Right atrium auricular region (tissue), 2 donors: ENCODE measurements around the gene MSH5. TPM values are rescaled to one million over a fixed set of nuclear protein-coding genes. Genes with fewer than 3 reads are reported as not detected.

Experiments used
- DNase-seq: peaks from one replicate; pipeline ENCODE4 v3.0.0-alpha.2; 2019; ENCODE audit warnings: low spot score
- H3K27ac ChIP-seq, 2 donors: fragments of 200-600 bp; sonication (generic); 1 replicate in 1 of 2; 2 replicates in 1 of 2; pipeline ENCODE4 v1.5.1; 2016 to 2019
- H3K27me3 ChIP-seq, 2 donors: fragments of 200-600 bp; sonication (generic); one replicate each; pipeline versions ENCODE4 v1.5.1 to v1.6.0; 2017 to 2019
- H3K36me3 ChIP-seq: fragments of 200-600 bp; sonication (generic); one replicate; pipeline ENCODE4 v1.5.1; 2016
- H3K4me1 ChIP-seq, 2 donors: fragments of 200-600 bp; sonication (generic); one replicate each; pipeline versions ENCODE4 v1.5.1 to v1.6.0; 2017 to 2019
- H3K4me3 ChIP-seq, 2 donors: fragments of 200-600 bp; sonication (generic); 1 replicate in 1 of 2; 2 replicates in 1 of 2; pipeline ENCODE4 v1.5.1; 2017 to 2019; ENCODE audit warnings: mild to moderate bottlenecking in 1 of 2, moderate library complexity in 1 of 2
- H3K9me3 ChIP-seq, 2 donors: fragments of 200-600 bp; sonication (generic); one replicate each; pipeline ENCODE4 v1.5.1; 2019
- total RNA-seq, 2 donors: library from RNA; depleted of rRNA; stranded (reverse); fragments of >200 nt; gene quantifications; one replicate each; pipeline ENCODE4 v1.1.0, GENCODE V29; 2016
- TF ChIP-seq, protein P1 (sequence below), 2 donors: fragments of 200-600 bp; sonication (generic); IDR thresholded peaks; one replicate each; pipeline ENCODE4 v1.5.1; 2019; ENCODE audit warnings: antibody characterized with exemption in 2 of 2

MSH5 gene
- total RNA-seq, 2 donors from 2014 or later, result 0.37 to 0.98 TPM

DNA sequence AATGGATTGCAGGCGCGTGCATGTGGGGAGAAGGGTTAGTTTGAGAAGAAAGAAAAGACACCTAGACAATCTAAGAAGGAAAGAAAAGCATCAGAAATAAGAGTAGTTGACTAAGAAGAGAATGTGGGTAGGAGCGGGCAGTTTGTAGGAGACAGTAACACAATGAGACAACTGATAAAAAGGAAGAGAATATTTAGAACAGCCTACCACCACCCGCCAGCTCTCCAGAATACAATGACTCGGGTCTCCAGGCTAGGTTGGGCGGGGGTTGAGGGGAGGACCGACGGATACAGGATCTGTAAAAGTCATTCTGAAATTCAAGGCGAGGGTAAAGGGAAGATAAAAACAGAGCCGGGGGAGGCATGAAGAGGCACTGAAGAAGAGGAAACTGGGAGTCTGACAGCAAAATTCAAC lies 37.4 kb upstream of the MSH5 start:
- TF ChIP-seq, protein P1, sequence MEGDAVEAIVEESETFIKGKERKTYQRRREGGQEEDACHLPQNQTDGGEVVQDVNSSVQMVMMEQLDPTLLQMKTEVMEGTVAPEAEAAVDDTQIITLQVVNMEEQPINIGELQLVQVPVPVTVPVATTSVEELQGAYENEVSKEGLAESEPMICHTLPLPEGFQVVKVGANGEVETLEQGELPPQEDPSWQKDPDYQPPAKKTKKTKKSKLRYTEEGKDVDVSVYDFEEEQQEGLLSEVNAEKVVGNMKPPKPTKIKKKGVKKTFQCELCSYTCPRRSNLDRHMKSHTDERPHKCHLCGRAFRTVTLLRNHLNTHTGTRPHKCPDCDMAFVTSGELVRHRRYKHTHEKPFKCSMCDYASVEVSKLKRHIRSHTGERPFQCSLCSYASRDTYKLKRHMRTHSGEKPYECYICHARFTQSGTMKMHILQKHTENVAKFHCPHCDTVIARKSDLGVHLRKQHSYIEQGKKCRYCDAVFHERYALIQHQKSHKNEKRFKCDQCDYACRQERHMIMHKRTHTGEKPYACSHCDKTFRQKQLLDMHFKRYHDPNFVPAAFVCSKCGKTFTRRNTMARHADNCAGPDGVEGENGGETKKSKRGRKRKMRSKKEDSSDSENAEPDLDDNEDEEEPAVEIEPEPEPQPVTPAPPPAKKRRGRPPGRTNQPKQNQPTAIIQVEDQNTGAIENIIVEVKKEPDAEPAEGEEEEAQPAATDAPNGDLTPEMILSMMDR (IDR thresholded peaks at IDR 0.05), result no peak
- peak overlapping the region; percentile 78 to 82 for H3K4me3 ChIP-seq
- no peak for DNase-seq
- peak overlapping the region; percentile 97 to 98 for H3K27ac ChIP-seq
- H3K27me3 ChIP-seq, result no peaks in the 10 kb centered on the region
- no peaks in the 10 kb centered on the region for H3K9me3 ChIP-seq
- H3K36me3 ChIP-seq, result peaks cover 24% of the 10 kb centered on the region
- H3K4me1 ChIP-seq, result peaks cover 0 to 22% of the 10 kb centered on the region in 2 donors

DNA sequence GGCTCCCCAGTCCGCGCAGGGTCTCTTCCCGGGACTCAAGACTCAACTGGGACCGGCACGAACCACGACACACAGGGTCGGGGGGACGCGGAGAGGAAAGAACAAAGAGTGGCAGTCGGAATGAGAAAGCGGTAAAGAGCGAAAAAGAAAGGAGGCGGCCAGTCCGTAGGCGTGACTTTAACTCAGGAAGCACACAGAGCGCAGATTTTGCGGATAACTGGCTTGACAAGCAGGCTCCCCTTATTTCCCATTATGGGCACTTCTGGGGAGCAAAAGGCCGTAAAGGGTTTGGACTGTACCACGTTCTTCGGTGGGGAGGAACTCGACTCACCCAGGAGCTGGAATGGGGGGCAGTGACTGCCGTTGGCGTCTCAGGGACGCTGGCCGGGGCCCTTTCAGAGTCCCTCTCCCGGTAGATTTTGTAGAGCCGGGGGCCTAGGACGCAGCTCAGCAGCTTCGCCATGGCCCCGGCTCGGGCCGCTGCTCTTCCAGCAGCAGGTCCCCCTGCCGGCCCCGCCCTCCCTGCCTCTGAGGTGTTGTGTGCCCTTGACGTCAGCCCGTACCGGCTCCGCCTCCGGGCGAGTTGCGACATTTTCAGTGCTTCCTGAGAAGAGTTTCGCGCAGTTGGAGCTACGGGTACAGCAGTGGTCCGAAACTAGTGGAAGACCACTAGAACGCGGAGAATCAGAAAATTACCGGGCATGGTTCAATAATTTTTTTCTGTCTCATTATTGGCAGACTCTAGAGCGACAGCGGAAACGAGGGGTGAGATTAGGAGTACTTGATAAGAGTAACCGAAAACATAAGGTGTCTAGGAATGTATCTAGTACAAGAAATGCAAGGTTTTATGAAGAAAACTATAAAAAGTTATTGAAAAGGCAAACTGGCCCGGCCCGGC lies 36.7 kb upstream of the MSH5 start, which contains the start of gene ABHD16A:
ABHD16A (minus strand) TSS at position 506 of the 898 bp plus-strand sequence; CDS start at position 463, 43 bp downstream.
- H3K9me3 ChIP-seq, result no peaks in the 10 kb centered on the region
- peaks cover 0 to 18% of the 10 kb centered on the region in 2 donors for H3K4me1 ChIP-seq
- no peaks in the 10 kb centered on the region for H3K27me3 ChIP-seq
- H3K36me3 ChIP-seq, result peaks cover 21% of the 10 kb centered on the region
- H3K4me3 ChIP-seq, result peak within 1 kb of the TSS; percentile 78 to 82
- H3K27ac ChIP-seq, result peak within 1 kb of the TSS; percentile 97 to 98
- TF ChIP-seq, protein P1 (IDR thresholded peaks at IDR 0.05), result peak in 1 of 2 donors; percentile 30
- DNase-seq, result peak; percentile 99

DNA sequence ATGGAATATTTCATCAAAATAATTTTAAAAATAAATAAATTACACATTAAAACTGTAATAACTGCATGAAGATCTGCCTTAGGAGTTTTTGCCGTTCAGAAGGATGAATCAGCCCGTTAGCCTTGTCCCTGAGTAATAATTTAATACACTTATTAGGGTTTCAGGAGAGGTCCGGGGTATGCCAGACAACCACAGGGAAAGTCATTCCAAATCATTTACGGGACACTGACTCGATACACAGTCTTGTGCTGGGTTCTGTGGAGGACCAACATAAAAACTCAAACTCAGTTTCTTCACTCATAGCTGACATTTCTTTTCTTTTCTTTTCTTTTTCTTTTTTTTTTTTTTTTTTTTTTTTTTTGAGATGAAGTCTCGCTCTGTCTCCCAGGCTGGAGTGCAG lies 33.9 kb upstream of the MSH5 start:
- H3K36me3 ChIP-seq, result no peaks in the 10 kb centered on the region
- no peak for DNase-seq
- H3K9me3 ChIP-seq, result no peaks in the 10 kb centered on the region
- H3K27me3 ChIP-seq, result no peaks in the 10 kb centered on the region
- H3K27ac ChIP-seq, result no peak overlapping the region
- H3K4me1 ChIP-seq, result peaks cover 0 to 15% of the 10 kb centered on the region in 2 donors
- no peak overlapping the region for H3K4me3 ChIP-seq
- TF ChIP-seq, protein P1 (IDR thresholded peaks at IDR 0.05), result no peak

DNA sequence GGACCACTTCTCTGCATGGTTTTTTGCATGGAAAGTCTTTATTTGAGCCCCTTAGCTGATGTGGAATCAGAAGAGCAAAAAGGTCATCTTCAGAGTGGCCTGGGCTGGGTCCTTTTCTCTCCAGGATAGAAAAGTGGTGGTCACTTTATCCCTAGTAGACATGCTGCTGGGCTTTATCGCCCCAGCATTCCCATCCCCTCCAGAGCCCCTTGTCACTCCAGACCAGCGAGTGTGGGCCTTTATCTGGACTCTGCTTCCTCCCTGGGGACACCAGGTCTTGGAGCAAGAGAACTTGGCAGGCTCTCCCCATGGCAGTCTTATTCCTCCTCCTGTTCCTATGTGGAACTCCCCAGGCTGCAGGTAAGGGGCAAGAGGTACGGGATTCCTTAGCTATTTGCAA lies 33.2 kb upstream of the MSH5 start, which contains the start of gene LY6G6F:
LY6G6F (plus strand) TSS at position 268 of the 400 bp plus-strand sequence; CDS start at position 309, 41 bp downstream.
- Histone ChIP-seq H3K4me1 (peaks cover 0 to 8% of the 10 kb centered on the region in 2 donors), H3K4me3 (no peak within 1 kb of the TSS), H3K36me3 (no peaks in the 10 kb centered on the region), H3K27ac (no peak within 1 kb of the TSS), H3K27me3 (no peaks in the 10 kb centered on the region), H3K9me3 (no peaks in the 10 kb centered on the region)
- no peak for DNase-seq
- TF ChIP-seq, protein P1 (IDR thresholded peaks at IDR 0.05), result no peak

DNA sequence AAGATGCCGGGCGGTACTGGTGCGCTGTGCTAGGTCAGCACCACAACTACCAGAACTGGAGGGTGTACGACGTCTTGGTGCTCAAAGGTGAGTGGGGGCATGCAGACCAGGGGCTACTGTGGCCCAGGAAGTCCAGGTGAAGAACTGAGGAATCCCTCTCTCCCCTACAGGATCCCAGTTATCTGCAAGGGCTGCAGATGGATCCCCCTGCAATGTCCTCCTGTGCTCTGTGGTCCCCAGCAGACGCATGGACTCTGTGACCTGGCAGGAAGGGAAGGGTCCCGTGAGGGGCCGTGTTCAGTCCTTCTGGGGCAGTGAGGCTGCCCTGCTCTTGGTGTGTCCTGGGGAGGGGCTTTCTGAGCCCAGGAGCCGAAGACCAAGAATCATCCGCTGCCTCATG lies 32.1 kb upstream of the MSH5 start:
- DNase-seq, result no peak
- H3K4me3 ChIP-seq, result no peak overlapping the region

More for the DNA sequence above, 32.1 kb upstream of the MSH5 start:
- Histone ChIP-seq H3K36me3 (no peaks in the 10 kb centered on the region), H3K27ac (no peak overlapping the region), H3K9me3 (no peaks in the 10 kb centered on the region), H3K27me3 (no peaks in the 10 kb centered on the region), H3K4me1 (no peaks in the 10 kb centered on the region)
- TF ChIP-seq, protein P1 (IDR thresholded peaks at IDR 0.05), result no peak
